ENCODE data around the gene ZNF594. TPM values are rescaled to one million over a fixed set of nuclear protein-coding genes. Genes with fewer than 3 reads are reported as not detected.
A peak's percentile ranks its signal among the peaks of the same experiment; 100 is the strongest.

ZNF594 gene
- total RNA-seq, 6 experiments from 2014 or later: 3.3 to 5.1 (median 4.6) TPM

DNA sequence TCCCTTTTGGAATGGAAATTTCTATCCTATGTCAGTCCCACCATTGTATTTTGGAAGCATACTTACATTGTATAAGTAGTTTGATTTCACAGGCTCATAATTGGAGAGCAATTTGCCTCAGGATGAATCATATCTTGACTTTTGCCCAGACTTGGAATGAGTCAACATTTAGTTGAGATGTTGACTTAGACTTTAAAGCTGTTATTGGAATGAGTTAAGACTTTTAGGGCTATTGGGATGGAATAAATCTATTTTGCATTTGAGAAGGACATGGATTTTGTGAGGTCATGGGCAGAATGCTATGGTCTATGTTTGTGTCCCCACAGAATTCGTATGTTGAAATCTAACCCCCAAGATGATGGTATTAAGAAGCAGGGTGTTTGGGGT is 12.2 kb upstream of the ZNF594 start:
- DNase-seq: peak; percentile 82
- TF ChIP-seq, protein P1, sequence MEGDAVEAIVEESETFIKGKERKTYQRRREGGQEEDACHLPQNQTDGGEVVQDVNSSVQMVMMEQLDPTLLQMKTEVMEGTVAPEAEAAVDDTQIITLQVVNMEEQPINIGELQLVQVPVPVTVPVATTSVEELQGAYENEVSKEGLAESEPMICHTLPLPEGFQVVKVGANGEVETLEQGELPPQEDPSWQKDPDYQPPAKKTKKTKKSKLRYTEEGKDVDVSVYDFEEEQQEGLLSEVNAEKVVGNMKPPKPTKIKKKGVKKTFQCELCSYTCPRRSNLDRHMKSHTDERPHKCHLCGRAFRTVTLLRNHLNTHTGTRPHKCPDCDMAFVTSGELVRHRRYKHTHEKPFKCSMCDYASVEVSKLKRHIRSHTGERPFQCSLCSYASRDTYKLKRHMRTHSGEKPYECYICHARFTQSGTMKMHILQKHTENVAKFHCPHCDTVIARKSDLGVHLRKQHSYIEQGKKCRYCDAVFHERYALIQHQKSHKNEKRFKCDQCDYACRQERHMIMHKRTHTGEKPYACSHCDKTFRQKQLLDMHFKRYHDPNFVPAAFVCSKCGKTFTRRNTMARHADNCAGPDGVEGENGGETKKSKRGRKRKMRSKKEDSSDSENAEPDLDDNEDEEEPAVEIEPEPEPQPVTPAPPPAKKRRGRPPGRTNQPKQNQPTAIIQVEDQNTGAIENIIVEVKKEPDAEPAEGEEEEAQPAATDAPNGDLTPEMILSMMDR (IDR thresholded peaks at IDR 0.05): no peak
- Mint-ChIP-seq H3K9me3 (peaks cover 7% of the 10 kb centered on the region), H3K4me1 (ENCODE audit: low read depth) (peaks cover 30% of the 10 kb centered on the region), H3K27ac (peak overlapping the region; percentile 70), H3K36me3 (ENCODE audit: low read depth) (peaks cover 16% of the 10 kb centered on the region), H3K4me3 (peak overlapping the region; percentile 47), H3K27me3 (ENCODE audit: insufficient read depth) (no peaks in the 10 kb centered on the region; the same call in 1 of the 2 replicates)

DNA sequence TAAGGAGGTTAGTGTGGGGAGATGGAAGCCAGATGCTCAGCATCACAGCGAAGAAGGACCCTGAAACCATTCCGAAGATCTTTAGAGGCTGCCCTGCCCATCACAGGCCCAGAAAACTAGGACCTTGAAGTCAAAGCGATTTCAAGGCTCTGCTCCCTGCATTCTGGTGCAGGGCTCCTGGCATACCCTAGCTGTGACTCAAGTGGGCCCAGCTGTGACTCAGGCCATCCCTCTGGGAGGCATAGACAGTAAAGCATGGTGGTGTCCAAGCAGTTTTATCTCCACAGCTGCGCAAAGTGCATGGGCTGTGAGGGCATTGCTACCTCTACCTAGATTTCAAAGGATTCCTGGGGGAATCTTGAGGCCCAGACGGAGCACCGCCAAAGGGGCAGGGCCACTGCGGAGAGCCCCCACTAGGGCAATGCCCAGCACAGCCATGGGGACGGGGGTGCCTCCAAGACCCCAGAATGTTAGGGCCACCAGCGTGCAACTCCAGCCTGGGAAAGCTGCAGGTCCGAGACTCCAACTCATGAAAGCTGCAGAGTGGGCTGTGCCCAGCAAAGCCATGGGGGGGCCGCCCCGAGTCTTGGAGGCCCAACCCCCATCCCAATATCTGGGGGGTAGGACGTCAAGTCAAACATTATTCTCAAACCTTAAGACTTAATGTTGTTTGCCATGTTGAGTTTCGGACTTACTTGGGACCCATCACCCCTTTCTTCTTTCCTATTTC is 11.7 kb upstream of the ZNF594 start:
- Mint-ChIP-seq H3K27me3 (ENCODE audit: insufficient read depth) (no peaks in the 10 kb centered on the region), H3K36me3 (ENCODE audit: low read depth) (peaks cover 11% of the 10 kb centered on the region), H3K4me3 (peak overlapping the region; percentile 47), H3K27ac (peak overlapping the region; percentile 70), H3K4me1 (ENCODE audit: low read depth) (peaks cover 30% of the 10 kb centered on the region), H3K9me3 (peaks cover 7% of the 10 kb centered on the region)
- TF ChIP-seq, protein P1 (IDR thresholded peaks at IDR 0.05): no peak
- peak; percentile 56 for DNase-seq

DNA sequence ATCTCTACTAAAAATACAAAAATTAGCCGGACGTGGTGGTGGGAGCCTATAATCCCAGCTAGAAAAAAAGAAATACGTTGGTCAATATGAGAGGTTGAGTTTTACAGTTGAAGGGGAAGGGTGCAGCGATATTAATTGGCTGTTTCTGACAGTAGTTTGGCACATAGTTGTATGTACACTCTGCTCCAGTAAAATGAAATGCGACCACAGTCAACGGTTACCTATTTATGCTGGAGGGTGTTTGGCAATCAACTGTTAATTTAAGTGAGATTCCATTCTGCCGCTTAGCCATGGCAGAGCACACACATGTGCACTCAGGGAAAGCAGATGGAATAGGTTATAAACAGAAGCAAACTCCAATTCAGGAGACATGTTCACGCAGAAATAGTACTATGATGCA is 9.3 kb upstream of the ZNF594 start:
- Mint-ChIP-seq H3K4me3 (no peak overlapping the region), H3K36me3 (ENCODE audit: low read depth) (peaks cover 11% of the 10 kb centered on the region), H3K4me1 (ENCODE audit: low read depth) (peaks cover 30% of the 10 kb centered on the region), H3K27me3 (ENCODE audit: insufficient read depth) (no peaks in the 10 kb centered on the region; the same call in 1 of the 2 replicates), H3K27ac (no peak overlapping the region), H3K9me3 (peaks cover 7% of the 10 kb centered on the region)
- DNase-seq: no peak
- TF ChIP-seq, protein P1 (IDR thresholded peaks at IDR 0.05): no peak

DNA sequence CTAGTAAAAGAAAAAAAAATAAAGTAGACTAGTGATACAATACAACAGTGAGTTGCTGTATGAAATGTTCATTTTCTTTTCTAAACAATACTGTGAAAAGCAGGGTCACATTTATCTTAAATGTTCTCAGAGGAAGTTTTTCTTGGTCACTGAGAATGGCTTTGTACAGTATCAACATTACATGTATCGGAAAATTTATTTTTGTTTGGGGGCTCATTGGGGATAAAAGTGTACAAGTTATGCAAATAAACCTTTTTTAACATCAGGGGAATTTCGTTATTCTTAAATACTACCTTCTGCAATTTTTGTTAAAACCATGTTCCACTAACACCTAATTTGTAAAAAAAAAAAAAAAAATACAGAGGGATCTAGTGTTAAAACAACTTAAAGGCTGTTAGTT is 8.7 kb upstream of the ZNF594 start:
- Mint-ChIP-seq H3K27ac (no peak overlapping the region), H3K4me3 (no peak overlapping the region), H3K27me3 (ENCODE audit: insufficient read depth) (no peaks in the 10 kb centered on the region; the same call in 1 of the 2 replicates), H3K36me3 (ENCODE audit: low read depth) (peaks cover 11% of the 10 kb centered on the region), H3K9me3 (peaks cover 7% of the 10 kb centered on the region), H3K4me1 (ENCODE audit: low read depth) (peaks cover 30% of the 10 kb centered on the region)
- TF ChIP-seq, protein P1 (IDR thresholded peaks at IDR 0.05): no peak
- DNase-seq: no peak

DNA sequence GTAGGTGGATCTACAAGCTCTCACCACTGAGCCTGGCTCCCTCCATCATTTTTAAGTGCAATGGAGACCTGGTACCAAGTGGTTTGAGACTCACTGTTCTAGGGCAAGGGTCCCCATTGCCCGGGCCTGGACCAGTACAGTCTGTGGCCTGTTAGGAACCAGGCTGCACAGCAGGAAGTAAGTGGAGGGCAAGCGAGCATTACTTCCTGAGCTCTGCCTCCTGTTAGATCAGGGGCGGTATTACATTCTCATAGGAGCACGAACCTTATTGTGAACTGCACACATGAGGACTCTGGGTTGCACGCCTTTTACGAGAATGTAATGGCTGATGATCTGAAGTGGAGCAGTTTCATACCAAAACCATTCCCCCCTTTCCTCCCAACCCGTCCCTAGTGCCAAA is 6.8 kb upstream of the ZNF594 start:
- Mint-ChIP-seq H3K36me3 (ENCODE audit: low read depth) (peaks cover 4% of the 10 kb centered on the region), H3K27me3 (ENCODE audit: insufficient read depth) (no peaks in the 10 kb centered on the region; the same call in 1 of the 2 replicates), H3K9me3 (no peaks in the 10 kb centered on the region), H3K4me1 (ENCODE audit: low read depth) (peaks cover 27% of the 10 kb centered on the region), H3K27ac (no peak overlapping the region; the same call in 1 of the 2 replicates), H3K4me3 (no peak overlapping the region)
- no peak for DNase-seq
- TF ChIP-seq, protein P1 (IDR thresholded peaks at IDR 0.05): no peak
